HG03025 (cell line): Measurements from ENCODE around the gene NPHP4.
"Not testable (repeated sequence)": the region's sequence is repeated elsewhere in the genome, so short reads cannot be mapped to it uniquely, and the experiment has no call there.

Experiments
- ATAC-seq: cut with Tn5 transposase; IDR thresholded peaks from one replicate; pipeline ENCODE4 v1.9.1; 2021; ENCODE audit warnings: mild to moderate bottlenecking, moderate library complexity; ENCODE audit not compliant: unreplicated experiment, low FRiP score

The NPHP4 gene

GRCh38 chr1:5939271-5940170, 52.7 kb downstream of the NPHP4 start:
- ATAC-seq = no peak

- no peak for ATAC-seq
These were observed 54.1 kb downstream of the NPHP4 start for GRCh38 chr1:5938101-5938646.

GRCh38 chr1:5937373-5937857, 54.8 kb downstream of the NPHP4 start:
- no peak for ATAC-seq

GRCh38 chr1:5936621-5937372, 55.4 kb downstream of the NPHP4 start:
- no peak for ATAC-seq

GRCh38 chr1:5936126-5936525, 56.1 kb downstream of the NPHP4 start:
- ATAC-seq = no peak

GRCh38 chr1:5935026-5935425, 57.2 kb downstream of the NPHP4 start:
- no peak for ATAC-seq

GRCh38 chr1:5934058-5934884, 58.0 kb downstream of the NPHP4 start:
- no peak for ATAC-seq

- no peak for ATAC-seq
These were observed 58.6 kb downstream of the NPHP4 start for GRCh38 chr1:5933676-5934057.

GRCh38 chr1:5933050-5933449, 59.2 kb downstream of the NPHP4 start:
- no peak for ATAC-seq

GRCh38 chr1:5928714-5929400, 63.4 kb downstream of the NPHP4 start:
- ATAC-seq = no peak

- ATAC-seq = no peak
These were observed 64.5 kb downstream of the NPHP4 start for GRCh38 chr1:5927506-5928370.

GRCh38 chr1:5926686-5927435, 65.4 kb downstream of the NPHP4 start:
- no peak for ATAC-seq

GRCh38 chr1:5922700-5923330, 69.4 kb downstream of the NPHP4 start:
- ATAC-seq = not testable (repeated sequence)

GRCh38 chr1:5921671-5922070, 70.6 kb downstream of the NPHP4 start:
- ATAC-seq = no peak

- ATAC-seq = no peak
These were observed 71.1 kb downstream of the NPHP4 start for GRCh38 chr1:5921129-5921528.

GRCh38 chr1:5920201-5920600, 72.0 kb downstream of the NPHP4 start:
- no peak for ATAC-seq

GRCh38 chr1:5918275-5918649, 74.0 kb downstream of the NPHP4 start:
- no peak for ATAC-seq
